Measurements from ENCODE around the gene PRIM2.
"Not testable (repeated sequence)": the region's sequence is repeated elsewhere in the genome, so short reads cannot be mapped to it uniquely, and the experiment has no call there.

- TF ChIP-seq, protein P1, sequence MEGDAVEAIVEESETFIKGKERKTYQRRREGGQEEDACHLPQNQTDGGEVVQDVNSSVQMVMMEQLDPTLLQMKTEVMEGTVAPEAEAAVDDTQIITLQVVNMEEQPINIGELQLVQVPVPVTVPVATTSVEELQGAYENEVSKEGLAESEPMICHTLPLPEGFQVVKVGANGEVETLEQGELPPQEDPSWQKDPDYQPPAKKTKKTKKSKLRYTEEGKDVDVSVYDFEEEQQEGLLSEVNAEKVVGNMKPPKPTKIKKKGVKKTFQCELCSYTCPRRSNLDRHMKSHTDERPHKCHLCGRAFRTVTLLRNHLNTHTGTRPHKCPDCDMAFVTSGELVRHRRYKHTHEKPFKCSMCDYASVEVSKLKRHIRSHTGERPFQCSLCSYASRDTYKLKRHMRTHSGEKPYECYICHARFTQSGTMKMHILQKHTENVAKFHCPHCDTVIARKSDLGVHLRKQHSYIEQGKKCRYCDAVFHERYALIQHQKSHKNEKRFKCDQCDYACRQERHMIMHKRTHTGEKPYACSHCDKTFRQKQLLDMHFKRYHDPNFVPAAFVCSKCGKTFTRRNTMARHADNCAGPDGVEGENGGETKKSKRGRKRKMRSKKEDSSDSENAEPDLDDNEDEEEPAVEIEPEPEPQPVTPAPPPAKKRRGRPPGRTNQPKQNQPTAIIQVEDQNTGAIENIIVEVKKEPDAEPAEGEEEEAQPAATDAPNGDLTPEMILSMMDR (IDR thresholded peaks at IDR 0.05), result not testable (repeated sequence)
- not testable (repeated sequence) for TF ChIP-seq POLR2A, POLR2AphosphoS5 (IDR thresholded peaks at IDR 0.05)
Observed at GRCh38 chr6:57471314-57471864, 154.0 kb downstream of the PRIM2 start.

Data from prostate gland (tissue), 2 donors.